Measurements from ENCODE around the gene PDE6G.

- TF ChIP-seq CTCF (IDR thresholded peaks at IDR 0.05) (no peak), POLR2A (IDR thresholded peaks at IDR 0.05) (no peak)
These were observed 7.7 kb upstream of the PDE6G start for GRCh38 chr17:81664051-81664470.
